Neural cell (in vitro differentiated cells): ENCODE results near the gene HDAC7. TPM values are rescaled to one million over a fixed set of nuclear protein-coding genes. Genes with fewer than 3 reads are reported as not detected.

ENCODE experiments used
- H2AFZ ChIP-seq: fragments of 200-600, 300-800 bp; sonication (generic), shearing (Covaris generic); 2 replicates; pipeline ENCODE4 v1.6.0; 2014; ENCODE audit warnings: low read depth, mild to moderate bottlenecking, antibody characterized with exemption, low read length, moderate library complexity
- H3F3A ChIP-seq: fragments of 200-600 bp; shearing (Covaris generic); 2 replicates; pipeline ENCODE4 v1.6.1; 2016; ENCODE audit warnings: mild to moderate bottlenecking, moderate library complexity, mixed read lengths, antibody characterized with exemption, low read length; ENCODE audit not compliant: insufficient read depth, poor library complexity, severe bottlenecking
- H3K27ac ChIP-seq: fragments of 200-600, 300-800 bp; sonication (generic), shearing (Covaris generic); 2 replicates; pipeline ENCODE4 v1.5.1; 2014; ENCODE audit warnings: mild to moderate bottlenecking, low read length, moderate library complexity
- H3K27me3 ChIP-seq: fragments of 300-800, 200-600 bp; sonication (generic), shearing (Covaris generic); 2 replicates; pipeline ENCODE4 v1.6.0; 2014; ENCODE audit warnings: mild to moderate bottlenecking, low read depth, low read length, moderate library complexity; ENCODE audit not compliant: insufficient read depth
- H3K36me3 ChIP-seq: fragments of 300-800, 200-600 bp; sonication (generic), shearing (Covaris generic); 2 replicates; pipeline ENCODE4 v1.5.1; 2014; ENCODE audit warnings: mild to moderate bottlenecking, antibody characterized with exemption, low read length, moderate library complexity; ENCODE audit not compliant: insufficient read depth
- H3K4me2 ChIP-seq: fragments of 300-800, 200-600 bp; sonication (generic), shearing (Covaris generic); 2 replicates; pipeline ENCODE4 v1.6.0; 2014; ENCODE audit warnings: mild to moderate bottlenecking, low read length
- H3K4me3 ChIP-seq: fragments of 300-800, 200-600 bp; sonication (generic), shearing (Covaris generic); 2 replicates; pipeline ENCODE4 v1.5.1; 2014; ENCODE audit warnings: mild to moderate bottlenecking, low read length, moderate library complexity
- H3K79me2 ChIP-seq: fragments of 200-600 bp; shearing (Covaris generic); replicated peaks from 2 replicates; pipeline ENCODE4 v1.6.0; 2014; ENCODE audit warnings: mild to moderate bottlenecking, low read length, moderate library complexity; ENCODE audit not compliant: insufficient read depth
- H3K9ac ChIP-seq: fragments of 300-800, 200-600 bp; sonication (generic), shearing (Covaris generic); 2 replicates; pipeline ENCODE4 v1.6.1; 2016; ENCODE audit warnings: mild to moderate bottlenecking, low read length, mixed read lengths
- H3K9me2 ChIP-seq: fragments of 200-600 bp; shearing (Covaris generic); 2 replicates; pipeline ENCODE4 v1.6.1; 2016; ENCODE audit warnings: mild to moderate bottlenecking, low read length, mixed read lengths; ENCODE audit not compliant: insufficient read depth
- H3K9me3 ChIP-seq: fragments of 200-600, 300-800 bp; sonication (generic), shearing (Covaris generic); 2 replicates; pipeline ENCODE4 v1.6.1; 2016; ENCODE audit warnings: mild to moderate bottlenecking, mixed run types, low read length, moderate library complexity, mixed read lengths
- H4K20me1 ChIP-seq: fragments of 200-600 bp; shearing (Covaris generic); 2 replicates; pipeline ENCODE4 v1.6.1; 2016; ENCODE audit warnings: mild to moderate bottlenecking, mixed run types; ENCODE audit not compliant: insufficient read depth
- CTCF ChIP-seq: fragments of 450-650 bp; IDR thresholded peaks from 2 replicates; pipeline ENCODE4 v1.5.1; 2014; ENCODE audit warnings: antibody characterized with exemption, mild to moderate bottlenecking, moderate library complexity; ENCODE audit not compliant: poor library complexity, severe bottlenecking
- EP300 ChIP-seq: fragments of 450-650 bp; conservative IDR thresholded peaks from 2 replicates; pipeline ENCODE4 v1.6.1; 2014; ENCODE audit warnings: antibody characterized with exemption, mild to moderate bottlenecking, moderate library complexity; ENCODE audit not compliant: poor library complexity, severe bottlenecking
- EZH2 ChIP-seq: fragments of 200-600, 300-800 bp; shearing (Covaris generic), sonication (generic); IDR thresholded peaks from 2 replicates; pipeline ENCODE4 v1.6.1; 2014; ENCODE audit warnings: antibody characterized with exemption, low read length, borderline replicate concordance, mild to moderate bottlenecking; ENCODE audit not compliant: insufficient read depth, poor library complexity, severe bottlenecking
- MXI1 ChIP-seq: fragments of 450-650 bp; conservative IDR thresholded peaks from 2 replicates; pipeline ENCODE4 v1.6.1; 2014; ENCODE audit warnings: antibody characterized with exemption, mild to moderate bottlenecking; ENCODE audit not compliant: poor library complexity, severe bottlenecking
- POLR2AphosphoS5 ChIP-seq: IDR thresholded peaks from 2 replicates; pipeline ENCODE4 v1.6.1; 2012
- RAD21 ChIP-seq: fragments of 450-650 bp; conservative IDR thresholded peaks from 2 replicates; pipeline ENCODE4 v1.6.1; 2014; ENCODE audit warnings: antibody characterized with exemption, mild to moderate bottlenecking, moderate library complexity
- REST ChIP-seq: IDR thresholded peaks from 2 replicates; pipeline ENCODE4 v1.6.1; 2012; ENCODE audit warnings: borderline replicate concordance
- SMC3 ChIP-seq: fragments of 450-650 bp; conservative IDR thresholded peaks from 2 replicates; pipeline ENCODE4 v1.6.1; 2014; ENCODE audit warnings: antibody characterized with exemption, mild to moderate bottlenecking, moderate library complexity; ENCODE audit not compliant: poor library complexity
- TAF1 ChIP-seq: IDR thresholded peaks from 2 replicates; pipeline ENCODE4 v1.6.1; 2012; ENCODE audit warnings: low read depth
- polyA plus RNA-seq: library from polyadenylated mRNA; depleted of rRNA; stranded (reverse); fragments of >200 nt; gene quantifications from 2 replicates; pipeline ENCODE4 v1.2.3, GENCODE V29; 2014

Gene HDAC7
- polyA plus RNA-seq, 1 donor from 2014 or later = 30.2 TPM

DNA sequence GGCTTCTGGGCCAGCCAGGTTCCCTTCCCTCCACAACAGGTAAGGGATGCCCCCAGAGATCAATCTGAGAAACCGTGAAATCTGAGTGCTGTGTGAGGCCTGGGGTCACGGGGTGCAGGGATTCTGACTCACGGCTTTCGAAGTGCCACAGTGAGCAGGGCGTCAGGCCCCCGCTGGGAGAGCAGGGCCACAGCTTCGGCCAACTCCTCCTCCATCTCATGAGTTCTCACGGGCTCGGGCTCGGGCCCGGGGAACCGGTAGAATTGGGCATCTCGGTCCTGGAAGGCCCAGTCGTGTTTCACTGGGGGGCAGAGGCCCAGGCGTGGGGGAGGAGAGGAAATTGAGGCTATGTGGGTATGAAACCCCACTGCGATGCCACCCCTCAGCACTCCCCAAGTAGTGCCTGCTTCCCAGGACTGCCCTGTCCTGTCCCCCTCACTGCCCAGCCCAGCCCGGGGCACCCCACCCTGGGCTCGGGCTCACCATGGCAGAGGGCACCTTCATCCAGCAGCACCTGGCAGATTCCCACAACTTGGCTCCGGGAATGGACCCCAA lies 68.7 kb downstream of the HDAC7 start:
- Histone ChIP-seq H3K9ac (no peak overlapping the region), H3K79me2 (no peaks in the 10 kb centered on the region), H3K4me3 (no peak overlapping the region), H3K9me2 (no peaks in the 10 kb centered on the region), H3K4me2 (no peak overlapping the region), H4K20me1 (no peaks in the 10 kb centered on the region), H3K36me3 (no peaks in the 10 kb centered on the region), H3K27me3 (no peaks in the 10 kb centered on the region), H3F3A (no peaks in the 10 kb centered on the region), H3K27ac (no peak overlapping the region), H2AFZ (no peak overlapping the region), H3K9me3 (no peaks in the 10 kb centered on the region)
- no peak for TF ChIP-seq RAD21
- TF ChIP-seq EZH2 = no peak
- no peak for TF ChIP-seq SMC3
- no peak for TF ChIP-seq MXI1
- TF ChIP-seq EP300 = no peak
- no peak for TF ChIP-seq POLR2AphosphoS5
- no peak for TF ChIP-seq REST
- no peak for TF ChIP-seq CTCF
- no peak for TF ChIP-seq TAF1

DNA sequence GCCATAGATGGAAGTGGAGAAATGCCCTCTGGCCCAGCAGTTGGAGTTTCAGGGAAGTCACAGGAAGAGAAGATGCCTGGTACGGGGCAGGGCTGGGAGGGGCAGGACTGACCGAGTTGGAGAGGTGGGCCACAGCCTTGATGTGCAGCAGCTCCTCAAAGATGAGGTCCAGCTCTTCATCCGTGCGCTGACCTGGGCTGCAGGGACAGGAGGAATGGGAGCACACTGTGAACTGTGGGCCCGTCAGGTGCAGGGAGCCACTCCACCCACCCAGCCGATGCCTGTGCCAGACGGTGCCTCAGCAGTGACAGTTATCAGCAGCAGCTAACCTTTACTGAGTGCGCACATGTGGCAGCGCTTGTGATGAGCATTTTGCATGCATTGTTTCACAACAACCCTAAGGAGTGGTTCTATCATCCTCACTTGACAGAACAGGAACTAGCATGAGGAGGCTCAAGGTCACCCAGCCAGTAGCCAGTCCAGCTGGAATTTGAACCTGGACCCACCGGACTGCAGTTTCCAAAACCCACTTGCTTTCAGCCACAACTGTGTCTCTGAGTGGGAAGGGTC lies 69.4 kb downstream of the HDAC7 start:
- Histone ChIP-seq H3K79me2 (no peaks in the 10 kb centered on the region), H2AFZ (no peak overlapping the region), H3K27me3 (no peaks in the 10 kb centered on the region), H3K27ac (no peak overlapping the region), H3K9ac (no peak overlapping the region), H3F3A (no peaks in the 10 kb centered on the region), H3K9me2 (no peaks in the 10 kb centered on the region), H4K20me1 (no peaks in the 10 kb centered on the region), H3K4me2 (no peak overlapping the region), H3K4me3 (no peak overlapping the region), H3K36me3 (no peaks in the 10 kb centered on the region), H3K9me3 (no peaks in the 10 kb centered on the region)
- TF ChIP-seq EP300 = no peak
- no peak for TF ChIP-seq MXI1
- TF ChIP-seq TAF1 = no peak
- TF ChIP-seq REST = no peak
- TF ChIP-seq RAD21 = no peak
- no peak for TF ChIP-seq EZH2
- no peak for TF ChIP-seq CTCF
- TF ChIP-seq SMC3 = no peak
- TF ChIP-seq POLR2AphosphoS5 = no peak
